HG03159 (cell line): ENCODE results near the gene HIVEP3.

Experiments
- ATAC-seq: cut with Tn5 transposase; IDR thresholded peaks from one replicate; pipeline ENCODE4 v1.9.1; 2021; ENCODE audit warnings: mild to moderate bottlenecking, moderate library complexity; ENCODE audit not compliant: unreplicated experiment

Gene HIVEP3

DNA sequence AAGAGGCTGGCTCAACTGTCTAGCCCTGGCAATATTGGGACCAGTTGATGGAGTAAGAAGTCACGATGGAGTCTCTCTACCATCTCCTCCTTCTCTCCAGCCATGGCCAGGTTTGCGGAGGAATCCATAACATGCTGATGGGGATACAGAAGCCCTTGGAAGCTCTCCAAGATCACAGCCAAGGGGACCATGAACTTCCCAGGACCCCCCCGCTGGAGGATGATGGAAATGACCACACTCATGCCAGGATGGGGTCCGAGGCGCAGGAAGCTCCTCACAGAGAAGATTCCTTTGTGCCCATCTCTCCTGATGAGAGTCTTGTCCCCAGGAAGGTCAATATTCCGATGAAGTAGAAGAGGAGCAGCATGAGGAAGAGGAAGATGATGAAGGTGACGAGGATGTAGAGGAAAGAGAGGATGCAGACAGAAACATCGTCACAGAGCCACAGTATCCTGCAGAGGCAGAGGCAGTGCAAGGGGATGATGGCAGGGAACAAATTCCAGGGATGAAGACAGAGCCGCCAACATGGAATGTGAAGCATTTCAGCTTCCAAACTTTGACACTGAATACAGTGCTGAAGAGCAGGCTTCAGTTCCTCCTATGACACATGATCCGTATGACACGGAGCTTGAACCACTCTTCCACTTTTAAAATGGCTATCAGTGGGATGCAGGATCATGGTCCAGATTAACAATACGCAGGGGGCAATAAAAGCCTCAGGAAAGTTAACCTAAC, 376.4 kb downstream of the HIVEP3 start:
- ATAC-seq = no peak

DNA sequence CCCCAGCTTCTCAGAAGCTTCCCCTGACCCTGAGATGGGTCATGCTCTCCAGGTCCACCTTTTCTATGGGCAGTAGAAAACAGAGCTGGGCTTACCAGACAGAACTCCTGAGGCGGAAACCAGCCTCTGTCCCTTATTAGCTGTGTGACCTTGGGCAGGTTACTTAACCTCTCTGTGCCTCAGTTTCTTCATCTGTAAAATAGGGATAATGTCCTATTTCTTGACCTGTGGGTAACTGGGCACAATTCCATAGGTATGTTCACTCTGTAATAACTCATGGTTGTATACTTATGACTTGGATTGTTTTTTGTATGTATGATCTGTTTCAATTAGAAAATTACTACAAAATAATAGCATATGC, 377.1 kb downstream of the HIVEP3 start:
- ATAC-seq = no peak

GRCh38 chr1:41540886-41541591, 377.7 kb downstream of the HIVEP3 start:
- no peak for ATAC-seq

DNA sequence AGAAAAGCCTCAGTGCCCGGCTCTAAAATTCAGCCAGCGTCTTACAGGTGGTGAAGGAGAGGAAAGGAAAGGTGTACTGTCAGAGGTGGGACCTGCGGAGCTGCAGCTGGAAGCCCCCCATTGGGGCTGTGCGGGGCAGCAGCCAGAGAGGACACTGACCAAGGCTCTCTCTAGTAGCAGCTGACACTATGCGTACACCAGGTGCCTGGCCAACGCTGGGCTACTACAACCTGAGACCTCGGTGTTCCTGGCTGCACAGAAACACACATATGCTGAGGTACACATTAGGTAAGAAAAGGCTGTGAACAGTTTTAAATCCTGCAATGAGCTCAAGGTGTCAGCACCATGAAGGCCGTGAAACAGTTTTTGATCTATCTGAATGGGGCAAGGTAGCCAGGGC, 378.7 kb downstream of the HIVEP3 start:
- no peak for ATAC-seq

DNA sequence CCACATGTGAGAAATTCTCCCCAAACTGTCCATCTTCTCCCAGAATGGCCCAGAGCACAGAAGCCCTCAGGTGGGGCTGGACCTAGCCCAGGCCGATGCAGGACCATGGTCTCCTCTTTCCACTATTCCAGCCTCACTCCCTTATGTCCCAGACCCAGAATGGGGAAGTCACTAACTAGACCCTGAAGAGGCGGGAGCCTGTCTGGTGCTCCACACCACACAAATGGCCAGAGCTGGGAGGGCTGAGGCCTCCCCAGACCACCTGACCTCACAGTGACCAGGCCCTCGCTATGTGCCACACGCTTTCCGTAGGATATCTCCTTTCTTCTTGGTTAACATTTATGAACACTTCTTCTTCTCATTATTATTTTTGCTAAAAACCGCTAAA, 379.3 kb downstream of the HIVEP3 start:
- no peak for ATAC-seq

- no peak for ATAC-seq
Measured at GRCh38 chr1:41538741-41539417, 379.8 kb downstream of the HIVEP3 start.

DNA sequence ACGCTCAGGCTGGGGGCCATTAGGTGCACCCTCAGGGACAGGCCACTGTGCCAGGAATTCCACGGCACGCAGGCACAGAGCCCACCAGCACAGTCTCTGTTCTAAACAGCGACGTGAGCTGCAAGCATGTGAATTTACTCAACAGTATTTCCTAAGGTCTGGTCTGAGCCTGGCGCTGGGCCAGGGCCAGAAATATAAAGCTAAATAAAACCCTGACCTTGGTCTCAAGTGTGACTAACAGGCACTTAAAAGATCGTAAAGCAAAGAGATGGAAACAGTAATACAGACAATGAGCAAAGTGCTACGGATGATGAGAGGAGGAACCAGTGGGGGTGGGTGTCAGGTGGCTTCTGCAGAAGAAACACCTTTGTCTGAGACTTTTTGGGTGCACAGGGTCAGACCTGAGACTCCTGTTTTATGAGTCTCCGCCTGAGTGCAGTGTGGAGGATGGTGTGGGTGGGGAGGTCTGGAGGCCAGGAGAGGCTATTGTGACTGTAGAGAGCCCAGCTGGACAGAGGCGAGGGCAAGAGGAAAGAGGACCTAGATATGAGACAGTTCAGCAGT, 380.9 kb downstream of the HIVEP3 start:
- ATAC-seq = no peak

GRCh38 chr1:41537251-41537650, 381.5 kb downstream of the HIVEP3 start:
- ATAC-seq = no peak

- ATAC-seq = no peak
Measured at GRCh38 chr1:41536361-41536802, 382.3 kb downstream of the HIVEP3 start.

- no peak for ATAC-seq
Measured at GRCh38 chr1:41535716-41536115, 383.0 kb downstream of the HIVEP3 start.

- no peak for ATAC-seq
Measured at GRCh38 chr1:41535276-41535675, 383.4 kb downstream of the HIVEP3 start.

GRCh38 chr1:41534181-41535076, 384.3 kb downstream of the HIVEP3 start:
- no peak for ATAC-seq

GRCh38 chr1:41533731-41534080, 385.0 kb downstream of the HIVEP3 start:
- no peak for ATAC-seq

- ATAC-seq = no peak
Measured at GRCh38 chr1:41533016-41533730, 385.5 kb downstream of the HIVEP3 start.

DNA sequence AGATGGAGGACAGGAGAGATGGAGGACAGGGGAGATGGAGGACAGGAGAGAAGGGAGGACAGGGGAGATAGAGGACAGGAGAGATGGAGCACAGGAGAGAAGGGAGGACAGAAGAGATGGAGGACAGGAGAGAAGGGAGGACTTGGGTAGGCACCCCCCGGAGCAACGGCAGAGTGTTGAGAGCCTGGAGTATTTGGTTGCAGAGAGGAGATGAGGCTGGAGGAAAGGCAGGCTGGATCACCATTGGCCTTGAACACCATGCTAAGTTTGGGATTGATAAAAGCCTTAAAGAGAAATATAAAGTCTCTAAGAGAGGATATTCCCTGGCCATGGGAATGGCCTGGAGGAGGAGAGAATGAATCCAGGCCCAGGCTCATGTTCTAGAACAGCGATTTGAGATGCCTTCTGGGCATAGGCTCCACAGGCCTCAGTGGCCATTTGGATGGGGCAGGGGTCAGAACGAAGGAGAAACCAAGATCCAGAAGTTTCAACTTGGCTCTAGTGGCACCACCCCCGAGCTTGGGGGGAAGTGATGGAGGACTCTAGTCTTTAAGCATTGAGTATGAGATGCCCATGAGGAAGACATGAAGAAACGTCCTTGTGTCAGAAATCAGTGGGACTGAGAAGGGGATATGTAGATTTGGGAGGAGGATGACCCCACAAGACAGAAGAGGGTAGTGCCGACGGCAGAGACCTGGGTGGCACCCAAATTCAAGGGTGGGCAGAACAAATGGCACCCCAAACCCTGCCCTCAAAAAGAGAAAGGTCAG, 386.3 kb downstream of the HIVEP3 start:
- no peak for ATAC-seq

DNA sequence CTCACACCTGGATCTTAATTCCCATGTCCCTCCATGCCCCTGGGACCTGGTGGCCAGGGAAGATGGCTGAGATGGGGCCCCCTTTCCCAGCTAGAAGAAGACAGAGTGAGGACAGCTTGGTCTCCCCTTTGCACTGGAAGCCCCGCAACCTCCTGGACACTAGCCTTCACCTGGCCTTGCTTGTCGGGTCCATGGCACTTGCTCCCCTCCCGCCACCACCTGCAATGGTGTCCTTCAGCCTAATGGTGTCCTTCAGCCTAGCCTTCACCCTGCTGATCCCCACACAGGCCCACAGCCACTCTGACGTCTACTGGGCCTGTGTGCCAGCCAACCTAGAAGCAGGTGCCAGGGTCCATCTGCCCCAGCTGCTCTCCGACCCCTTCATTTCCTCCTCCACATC, 388.3 kb downstream of the HIVEP3 start:
- no peak for ATAC-seq

- no peak for ATAC-seq
Measured at GRCh38 chr1:41529621-41530395, 388.9 kb downstream of the HIVEP3 start.

DNA sequence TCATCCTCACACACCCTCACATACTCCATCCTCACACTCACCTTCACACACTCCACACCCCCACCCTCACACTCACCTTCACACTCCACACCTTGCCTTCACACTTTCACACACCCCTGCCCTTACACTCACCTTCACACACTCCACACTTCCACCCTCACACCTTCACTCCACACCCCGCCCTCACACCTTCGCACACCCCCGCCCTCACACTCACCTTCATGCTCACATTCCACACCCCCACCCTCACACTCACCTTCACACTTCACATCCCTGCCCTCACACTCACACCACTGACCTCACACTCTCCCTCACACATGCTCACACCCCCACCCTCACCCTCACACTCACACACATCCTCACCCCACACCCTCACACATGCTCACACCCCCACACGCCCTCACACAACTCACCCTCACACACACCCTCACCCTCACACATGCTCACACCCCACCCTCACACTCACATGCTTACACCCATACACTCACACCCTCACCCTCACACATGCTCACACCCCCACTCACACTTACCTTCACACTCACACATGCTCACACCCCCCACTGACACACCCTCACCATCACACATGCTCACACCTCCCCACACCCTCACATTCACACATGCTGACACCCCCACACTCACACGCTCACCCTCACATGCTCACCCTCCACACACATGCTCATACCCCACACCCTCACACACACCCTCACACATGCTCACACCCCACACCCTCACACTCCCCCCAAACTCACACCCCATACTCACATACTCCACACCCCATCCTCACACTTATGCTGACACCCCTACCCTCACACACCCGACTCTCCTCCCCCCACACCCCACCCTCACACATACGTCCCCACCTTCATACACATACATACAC, 389.8 kb downstream of the HIVEP3 start:
- no peak for ATAC-seq
